Panc1 (cell line): ENCODE measurements around the gene DDX31.

Experiments
- CTCF ChIP-seq: fragments of 450-650 bp; IDR thresholded peaks from 2 replicates; pipeline ENCODE4 v1.5.1; 2017; ENCODE audit warnings: mild to moderate bottlenecking
- POLR2AphosphoS5 ChIP-seq: IDR thresholded peaks from 2 replicates; pipeline ENCODE4 v1.6.1; 2012; ENCODE audit warnings: mild to moderate bottlenecking, low read depth, low read length, moderate library complexity

GRCh38 chr9:132592451-132592850, 77.3 kb downstream of the DDX31 start:
- TF ChIP-seq CTCF (no peak), POLR2AphosphoS5 (no peak)
